GM18873 (cell line): Measurements from ENCODE around the gene PLXNA4.

ENCODE experiments used
- ATAC-seq: cut with Tn5 transposase; IDR thresholded peaks from one replicate; pipeline ENCODE4 v1.9.1; 2021; ENCODE audit warnings: mild to moderate bottlenecking, moderate library complexity, moderate number of reproducible peaks; ENCODE audit not compliant: unreplicated experiment, low FRiP score

Gene PLXNA4

DNA sequence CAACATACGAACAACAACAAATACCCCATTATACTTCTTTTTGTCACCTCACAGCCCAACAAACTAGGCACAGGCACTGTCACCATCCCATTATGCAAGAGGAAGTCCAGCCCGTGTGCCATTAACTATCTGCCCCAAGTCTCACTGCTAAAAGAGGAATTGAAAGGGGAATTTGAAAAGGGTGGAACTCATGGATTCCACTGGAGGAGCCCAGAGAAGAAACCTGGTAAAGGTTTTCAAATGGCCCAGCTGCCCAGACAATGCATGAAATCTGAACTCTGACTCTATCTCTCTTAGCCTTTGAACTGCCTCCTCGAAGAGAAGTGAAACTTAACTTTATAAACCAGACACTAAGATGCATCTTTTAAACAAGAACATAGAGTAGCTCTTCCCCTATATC lies 130.0 kb downstream of the PLXNA4 start:
- ATAC-seq: no peak

DNA sequence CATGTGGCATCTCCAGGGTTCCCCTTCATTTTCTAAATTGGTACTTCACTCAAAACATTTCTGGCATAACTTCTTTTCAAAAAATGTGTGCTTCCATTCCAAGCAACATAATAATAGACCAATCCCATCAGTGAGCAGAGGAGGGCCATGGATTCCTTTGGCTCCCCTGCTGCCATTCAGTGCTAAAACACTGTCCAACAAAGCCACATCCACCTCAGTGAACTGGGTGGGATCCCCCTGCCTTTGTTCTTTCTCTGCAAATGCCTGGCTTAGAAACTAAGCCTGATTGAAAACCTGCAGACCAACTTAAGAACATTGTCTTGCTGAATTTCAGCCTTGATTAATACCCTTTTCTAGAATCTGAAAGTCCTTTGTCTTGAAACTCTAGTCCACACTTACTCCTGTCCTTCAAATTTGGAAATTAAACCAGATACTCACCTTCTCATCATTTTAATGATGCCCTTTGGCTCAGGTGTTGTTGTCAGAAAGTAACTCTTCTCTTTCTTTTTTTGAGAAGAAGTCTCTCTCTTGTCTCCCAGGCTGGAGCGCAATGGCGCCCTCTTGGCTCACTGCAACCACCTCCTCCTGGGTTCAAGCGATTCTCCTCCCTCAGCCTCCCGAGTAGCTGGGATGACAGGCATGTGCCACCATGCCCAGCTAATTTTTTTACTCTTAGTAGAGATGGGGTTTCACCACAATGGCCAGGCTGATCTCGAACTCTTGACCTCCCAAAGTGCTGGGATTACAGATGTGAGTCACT lies 132.3 kb downstream of the PLXNA4 start:
- no peak for ATAC-seq

DNA sequence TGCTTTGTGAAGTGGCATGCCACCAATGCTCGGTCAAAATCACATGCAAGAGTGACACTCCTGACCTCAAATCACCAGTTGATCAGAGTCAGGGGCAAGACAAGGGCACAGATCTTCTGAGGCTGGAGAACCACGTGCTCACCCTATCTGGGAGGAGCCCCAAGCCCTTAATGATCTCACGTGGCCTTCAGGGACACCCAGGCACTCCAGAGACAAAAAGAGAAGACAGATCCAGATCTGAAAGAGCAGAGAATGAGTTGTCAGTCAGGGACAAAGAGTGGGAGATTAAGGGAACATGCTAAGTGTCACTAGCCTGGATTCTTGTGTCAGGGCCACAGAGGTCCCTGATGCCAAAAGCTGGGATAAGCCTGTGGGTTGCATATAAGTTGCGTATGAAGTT lies 134.3 kb downstream of the PLXNA4 start:
- no peak for ATAC-seq

DNA sequence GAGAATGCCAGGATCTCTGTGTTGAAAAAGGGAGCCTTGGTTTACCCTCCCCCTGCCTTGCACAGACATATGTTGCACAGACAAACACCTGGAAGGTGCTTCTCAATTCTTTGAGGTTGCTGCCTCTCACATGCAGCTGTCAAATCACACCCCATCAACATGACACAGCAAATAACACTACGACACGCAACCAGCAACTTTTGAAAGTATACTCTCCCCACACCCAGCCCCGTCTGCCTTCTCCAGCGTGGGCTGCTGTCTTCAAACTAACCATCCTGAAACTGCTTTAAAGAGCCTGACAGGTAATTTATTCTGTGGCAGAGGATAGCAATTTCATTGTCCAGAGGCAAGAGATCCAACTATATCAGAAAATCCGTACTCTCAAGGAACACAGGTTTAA lies 136.1 kb downstream of the PLXNA4 start:
- ATAC-seq: no peak

DNA sequence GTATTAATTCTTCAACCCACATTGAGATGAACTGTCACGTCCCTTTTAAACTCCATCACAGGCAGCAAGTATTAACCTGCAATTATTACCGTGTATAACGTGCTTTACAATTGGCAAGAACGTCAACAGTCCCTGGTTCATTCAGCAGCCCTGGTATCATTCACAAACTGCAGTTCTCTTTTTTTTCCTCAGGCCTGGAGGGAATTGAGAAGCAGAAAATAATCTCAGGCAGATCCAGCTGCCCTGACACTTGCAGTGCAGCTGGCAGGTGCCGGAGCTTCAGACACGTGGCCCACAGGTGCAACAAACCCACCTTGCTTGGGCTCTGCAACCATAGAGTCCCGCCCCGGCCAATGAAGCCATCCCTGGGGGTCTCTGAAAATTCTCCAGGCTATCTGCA lies 137.3 kb downstream of the PLXNA4 start:
- no peak for ATAC-seq

DNA sequence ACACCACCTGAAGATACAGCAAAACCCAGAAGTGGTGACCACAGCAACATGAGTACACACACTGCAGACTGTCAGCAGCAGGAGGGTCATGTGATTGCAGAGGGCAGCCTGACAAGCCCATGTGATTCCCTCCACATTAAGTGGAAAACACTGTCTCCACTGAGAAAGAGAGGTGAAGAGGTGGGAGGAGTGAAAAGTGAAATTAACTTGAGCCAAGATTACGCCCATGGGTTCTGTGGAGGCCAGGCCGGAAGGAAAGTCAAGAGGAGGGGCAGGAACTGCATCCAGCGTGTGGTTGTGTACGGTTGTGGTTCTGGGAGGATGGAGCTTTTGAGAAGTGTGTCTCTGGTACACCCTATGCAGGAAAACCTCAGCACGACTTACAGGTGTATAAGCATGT lies 138.5 kb downstream of the PLXNA4 start:
- no peak for ATAC-seq

DNA sequence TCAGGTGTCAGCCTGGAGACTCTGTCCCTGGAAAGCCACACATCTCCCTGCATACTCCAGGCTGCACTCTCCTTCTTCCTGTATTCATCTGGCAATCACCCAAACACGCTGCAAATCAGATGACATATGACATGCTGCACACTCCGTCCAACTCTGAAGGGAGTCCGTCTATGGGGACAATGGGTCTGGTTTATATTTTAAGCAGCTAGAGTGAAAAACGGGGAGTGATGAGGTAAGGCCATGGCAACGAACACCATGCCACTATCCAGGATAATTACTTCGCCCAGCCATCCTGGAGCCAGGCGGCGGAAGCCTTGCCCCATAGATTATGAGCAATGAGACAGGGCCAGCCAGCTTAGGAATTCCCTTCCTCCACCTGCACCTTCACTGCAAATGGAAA lies 140.1 kb downstream of the PLXNA4 start:
- ATAC-seq: no peak

DNA sequence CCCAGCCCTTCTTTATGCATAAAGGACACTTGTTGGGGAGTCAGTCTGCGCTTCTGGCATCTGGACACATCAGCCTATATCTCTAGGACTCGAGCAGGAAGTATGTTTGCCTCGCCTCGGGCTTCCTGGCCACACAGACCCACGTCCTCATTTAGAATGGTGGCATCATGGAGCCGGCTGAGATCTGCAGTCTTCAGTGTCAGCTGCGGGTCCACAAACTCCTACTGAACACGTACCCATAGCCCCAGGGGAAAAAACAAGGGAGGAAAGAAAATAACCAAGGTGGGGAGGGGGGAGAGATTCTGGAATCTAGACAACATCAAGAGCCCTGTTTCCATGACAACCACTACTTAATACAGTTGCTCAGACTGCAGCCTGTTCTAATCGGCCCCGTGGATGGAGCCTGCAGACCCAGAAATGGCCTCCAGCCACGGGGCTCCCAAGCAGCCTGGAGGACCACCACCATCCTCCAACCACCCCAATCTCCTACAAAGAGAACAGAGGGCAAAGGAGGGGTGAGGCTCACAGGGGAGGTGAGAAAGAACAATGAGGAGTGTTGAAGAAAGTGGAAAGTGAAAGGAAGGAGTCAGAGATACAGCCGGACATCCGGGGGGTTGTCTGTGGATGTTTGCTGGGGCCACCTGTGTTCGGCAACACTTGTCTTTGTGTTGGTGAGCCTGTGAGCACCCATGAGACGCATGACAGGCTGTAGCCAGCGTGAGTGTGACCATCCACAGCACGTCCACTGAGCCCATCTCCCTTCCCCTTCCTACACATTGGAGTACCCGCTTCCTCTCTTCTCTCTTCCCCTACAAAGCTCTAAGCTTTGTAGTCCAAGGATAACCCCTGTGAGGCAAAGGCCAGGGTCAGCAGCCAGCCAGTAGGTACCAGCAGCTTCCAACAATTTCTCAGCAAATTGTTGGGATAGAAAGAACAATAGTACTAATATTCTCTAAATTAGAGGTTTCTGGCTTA lies 141.0 kb downstream of the PLXNA4 start:
- ATAC-seq: no peak

DNA sequence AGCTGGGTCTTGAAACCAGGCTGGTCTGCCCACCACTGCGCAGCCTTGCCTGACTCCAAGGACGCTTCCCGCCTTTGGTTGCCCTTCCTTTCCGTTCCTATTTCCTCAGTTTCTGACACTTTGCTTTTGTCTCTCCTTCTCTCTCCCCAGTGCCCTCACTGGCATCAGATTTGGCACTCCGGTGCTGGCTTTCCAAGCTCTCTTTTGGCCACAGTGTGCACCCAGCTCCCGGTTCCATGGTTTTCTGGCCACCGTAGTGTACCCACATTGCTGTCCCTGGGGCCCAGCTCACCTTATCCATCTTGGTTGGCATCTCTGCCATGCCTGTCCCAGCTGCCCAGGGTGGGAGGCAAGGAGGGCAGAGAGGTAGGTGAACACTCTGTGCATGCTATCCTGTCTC lies 142.2 kb downstream of the PLXNA4 start:
- no peak for ATAC-seq

DNA sequence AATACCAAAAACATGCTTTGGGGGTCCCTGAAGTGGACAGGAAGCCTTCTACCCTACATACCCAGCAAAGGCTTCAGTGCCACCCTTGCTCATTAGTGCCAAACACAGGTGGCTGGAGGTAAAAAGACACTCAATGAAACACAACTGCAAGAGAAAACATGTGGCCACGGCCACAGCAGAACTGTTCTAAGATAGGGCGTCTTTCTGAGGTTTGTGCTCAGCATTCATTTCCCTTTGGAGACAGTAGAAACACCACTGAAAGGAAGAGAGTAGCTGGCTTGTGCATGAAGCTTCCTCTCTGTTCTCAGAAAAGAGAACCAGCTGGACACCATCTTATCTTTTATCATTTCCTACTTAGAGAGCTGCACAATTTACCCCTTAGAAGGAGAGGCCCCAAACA lies 143.0 kb downstream of the PLXNA4 start:
- no peak for ATAC-seq

DNA sequence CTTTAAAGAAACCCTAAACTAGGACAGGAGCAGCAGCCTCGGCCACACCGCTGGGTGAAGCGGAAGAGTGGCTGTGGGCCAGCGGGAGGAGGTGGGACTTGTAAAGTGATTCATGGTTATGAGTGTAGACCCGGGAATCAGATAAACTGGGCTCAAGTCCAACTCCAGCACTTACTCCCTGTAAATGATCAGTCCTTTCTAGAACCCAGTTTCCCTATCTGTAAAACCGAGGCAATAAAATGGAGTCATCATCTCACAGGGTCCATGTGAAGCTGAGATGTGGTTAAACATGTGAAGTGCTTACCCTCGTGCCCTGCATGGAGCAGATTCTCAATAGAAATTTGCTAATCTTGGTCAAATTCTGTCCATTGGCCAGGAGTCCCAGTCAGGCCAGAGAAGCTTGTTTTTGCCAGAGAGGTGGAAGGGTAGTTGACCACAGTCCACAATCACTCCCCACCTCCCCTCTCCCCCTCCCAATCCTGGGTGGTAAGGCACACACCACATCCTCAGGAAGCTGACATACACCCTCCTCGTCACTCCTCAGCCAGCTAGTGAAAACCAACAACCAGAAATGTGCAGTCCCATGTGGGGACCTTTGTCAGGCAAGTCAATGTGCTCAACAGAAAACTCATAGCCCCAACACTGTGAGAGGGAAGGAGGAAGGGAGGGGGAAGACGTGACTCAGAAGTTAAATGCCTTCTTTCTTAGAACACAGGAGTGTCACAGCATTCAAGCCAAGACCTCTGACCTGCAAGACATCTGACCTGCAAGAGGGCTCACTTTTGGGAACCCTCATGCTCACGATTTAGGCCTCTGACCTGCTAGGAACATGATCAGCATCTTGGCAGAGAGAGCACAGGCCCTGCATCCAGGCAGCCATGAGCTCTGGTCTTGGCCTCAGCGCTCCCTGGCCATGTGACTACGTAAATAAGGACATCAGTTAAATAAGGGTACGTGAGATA lies 145.1 kb downstream of the PLXNA4 start:
- ATAC-seq: no peak

DNA sequence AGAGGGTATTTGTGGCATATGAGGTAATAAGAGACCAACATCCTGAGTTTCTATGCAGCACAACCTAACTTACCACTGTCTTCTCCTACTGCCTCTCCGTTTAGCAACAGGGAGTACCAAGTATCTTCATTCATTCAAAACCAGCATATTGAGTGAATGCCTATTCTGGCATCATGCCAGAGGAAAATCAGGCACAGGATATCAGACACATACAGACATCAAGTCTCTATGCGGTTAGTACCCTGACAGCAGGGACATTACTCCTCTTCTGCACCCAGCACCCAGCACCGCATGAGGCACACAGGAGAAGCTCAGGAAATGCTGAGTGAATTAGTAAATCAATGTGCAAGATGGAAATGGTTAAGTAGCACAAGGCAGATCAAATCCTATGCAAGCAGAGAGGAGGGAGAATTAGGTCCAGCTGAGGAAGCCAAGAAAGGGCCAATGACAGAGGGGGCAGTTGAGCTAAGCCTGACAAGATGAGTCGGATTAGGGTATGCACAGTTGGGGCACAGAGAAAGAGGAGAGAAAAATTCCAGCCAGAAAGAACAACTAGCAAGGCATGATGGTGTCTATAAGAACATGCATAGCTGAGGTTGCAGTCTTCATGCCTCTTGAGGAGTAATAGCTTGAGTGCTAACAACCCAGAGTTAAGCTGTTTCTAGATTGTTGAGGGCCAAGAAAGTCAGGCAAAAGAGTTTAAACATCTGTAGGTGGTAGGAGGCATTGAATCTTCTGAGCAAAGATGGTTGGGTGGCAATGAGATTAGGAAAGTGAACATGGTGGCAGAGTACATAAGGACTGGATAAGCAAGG lies 146.0 kb downstream of the PLXNA4 start:
- no peak for ATAC-seq

DNA sequence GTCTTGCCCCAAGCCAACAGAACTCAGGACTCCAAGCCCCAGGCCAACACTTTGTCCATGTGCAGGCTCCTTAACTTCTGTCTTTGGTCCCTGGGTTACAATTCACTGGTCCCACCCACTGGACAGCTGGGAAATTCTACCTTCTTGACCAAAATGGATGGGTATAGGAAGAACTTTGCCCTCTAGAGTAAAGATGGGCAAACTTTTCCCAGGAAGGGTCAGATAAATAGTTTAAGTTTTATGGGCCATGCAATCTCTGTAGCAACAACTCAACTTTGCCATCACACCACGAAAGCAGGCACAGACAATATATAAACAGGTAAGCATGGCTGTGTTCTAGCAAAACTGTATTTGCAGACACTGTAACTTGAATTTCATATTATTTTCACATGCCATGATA lies 147.1 kb downstream of the PLXNA4 start:
- ATAC-seq: no peak

DNA sequence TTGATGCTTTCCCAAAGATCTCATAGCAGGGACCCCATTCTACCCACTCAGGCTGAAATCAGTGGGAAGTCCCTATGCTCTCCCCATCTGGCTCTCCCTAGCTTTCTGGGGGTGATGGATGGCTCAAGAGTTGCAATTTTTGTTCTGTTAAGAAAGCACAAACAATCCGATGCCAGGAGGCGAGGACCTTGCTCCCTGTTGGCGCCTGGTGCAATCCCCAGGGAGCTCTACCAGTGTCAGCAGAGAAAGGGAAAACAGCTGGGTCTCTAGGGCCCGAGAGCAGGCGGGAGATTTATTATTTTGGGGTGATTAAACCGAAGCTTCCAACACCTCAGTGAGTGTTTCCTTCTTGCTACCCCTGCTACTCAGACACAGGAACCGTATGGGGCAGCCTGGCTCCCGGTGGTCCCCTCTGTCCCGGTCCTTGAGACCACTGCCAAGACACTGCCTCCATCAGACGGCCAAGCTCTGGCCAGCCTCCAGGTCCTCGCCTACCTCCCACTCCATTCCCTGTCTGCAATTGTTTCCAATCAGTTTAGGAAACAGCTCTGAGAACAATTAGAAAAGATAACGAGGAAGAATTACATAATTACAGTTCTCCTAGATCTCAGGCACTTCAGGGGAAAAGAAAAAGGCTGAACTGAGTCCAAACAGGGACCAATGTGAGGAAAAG lies 147.9 kb downstream of the PLXNA4 start:
- ATAC-seq: no peak

DNA sequence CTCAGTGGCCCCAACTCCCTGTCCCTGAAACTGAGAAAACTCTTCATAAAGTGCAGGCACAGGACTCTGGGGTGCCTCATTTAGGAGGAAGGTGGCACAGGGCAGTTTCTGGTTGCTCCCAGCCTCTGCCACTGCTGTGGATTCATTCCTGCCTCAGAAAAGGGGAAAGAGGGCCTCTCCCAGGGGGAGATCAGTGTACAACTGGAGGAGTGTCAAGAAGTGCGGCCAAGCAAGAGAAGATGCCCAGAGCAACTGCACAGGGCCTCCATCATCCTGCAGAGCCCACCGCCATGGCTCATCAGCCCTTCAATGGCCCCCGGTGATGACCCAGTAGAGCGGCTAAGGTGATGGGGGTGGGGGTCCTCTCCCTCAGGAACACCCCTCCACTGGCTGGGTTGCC lies 150.3 kb downstream of the PLXNA4 start:
- no peak for ATAC-seq

DNA sequence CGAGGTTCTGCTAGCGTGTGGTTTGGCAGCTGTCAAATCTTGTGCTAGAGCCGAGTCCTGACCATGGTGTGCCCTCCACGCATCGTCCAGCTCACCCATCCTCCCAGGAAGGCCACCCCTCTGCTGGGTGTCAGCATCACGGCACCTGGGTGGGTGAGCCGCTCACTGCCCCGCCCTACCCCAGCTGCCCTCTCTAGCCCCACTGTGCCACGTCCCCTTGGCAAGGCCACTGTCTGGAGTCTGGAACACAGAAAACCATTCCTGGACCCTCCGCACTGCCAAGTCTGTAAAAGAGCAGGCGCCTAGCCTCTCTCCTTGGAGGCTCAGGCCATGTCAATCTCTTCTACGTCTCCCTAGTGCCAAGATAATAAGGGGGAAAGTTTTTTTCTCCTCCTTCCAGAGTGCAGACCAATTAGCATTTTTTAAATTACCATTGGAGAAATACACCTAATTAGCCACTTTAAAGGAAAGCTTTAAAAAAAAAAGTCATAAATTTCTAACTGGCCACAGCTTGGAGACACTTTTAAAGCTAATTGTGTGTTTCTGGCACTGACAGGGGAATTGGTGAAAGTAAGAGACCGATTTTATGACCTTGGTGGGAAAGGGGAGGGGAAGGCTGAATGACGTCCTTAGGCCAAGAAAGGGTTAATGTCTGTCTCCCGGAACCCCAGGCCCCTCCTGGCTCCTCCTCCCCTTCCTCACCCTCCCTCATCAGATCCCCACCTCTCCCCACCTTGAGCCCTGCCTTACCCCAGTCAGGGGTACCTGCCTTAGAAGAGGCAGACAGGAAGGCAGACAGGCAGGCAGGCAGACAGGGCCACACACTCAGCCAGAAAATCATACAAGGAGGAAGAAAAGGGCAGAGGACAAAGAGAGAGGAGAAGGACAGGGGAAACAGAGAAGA lies 151.2 kb downstream of the PLXNA4 start:
- ATAC-seq: no peak

DNA sequence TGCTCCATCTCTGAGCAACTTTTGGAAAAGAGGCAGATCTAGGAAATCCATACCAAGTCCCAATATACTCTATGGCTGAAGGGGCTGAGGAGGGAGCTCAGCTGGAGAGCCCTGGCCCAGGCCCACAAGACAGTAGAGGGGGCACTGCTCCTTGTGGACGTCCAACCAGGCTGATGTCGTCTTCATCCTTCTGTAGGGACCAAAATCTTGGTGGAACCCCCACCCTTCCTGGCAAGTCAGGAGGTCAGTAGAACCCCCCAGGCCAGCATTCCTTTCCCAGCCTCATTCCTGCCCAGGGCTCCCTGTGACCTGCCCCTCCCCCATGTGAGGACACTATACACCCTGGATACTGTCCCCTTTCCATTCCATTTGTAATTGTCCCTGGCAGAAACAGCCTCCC lies 152.0 kb downstream of the PLXNA4 start:
- no peak for ATAC-seq

DNA sequence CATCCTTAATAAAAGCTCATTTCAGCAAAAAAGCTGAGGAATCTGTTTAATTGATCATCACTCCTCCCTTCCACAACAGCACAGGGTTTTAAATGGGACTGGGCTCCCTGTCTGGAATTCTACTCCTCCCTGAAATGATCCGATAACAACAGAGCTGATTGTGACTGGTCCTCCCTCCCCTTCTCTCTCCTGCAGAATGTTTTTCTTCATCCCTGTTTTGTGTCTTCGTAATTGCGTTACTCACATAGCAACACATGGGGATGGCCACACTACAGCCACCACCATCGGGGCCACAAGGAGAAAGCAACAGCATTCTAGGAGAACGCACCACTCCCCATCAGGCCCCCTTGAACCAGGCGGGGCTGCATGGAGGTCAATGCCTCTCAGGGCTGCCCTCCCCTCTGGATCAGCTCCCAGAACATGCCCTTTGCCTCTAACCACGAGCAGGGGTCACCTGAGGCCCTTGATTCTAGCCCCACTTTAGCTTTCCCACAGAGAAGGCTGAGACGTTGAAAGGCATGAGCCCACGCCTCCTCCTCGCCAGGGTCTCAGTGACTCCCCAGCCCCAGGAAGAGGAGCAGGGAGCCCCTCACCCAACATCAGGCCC lies 152.6 kb downstream of the PLXNA4 start:
- no peak for ATAC-seq
